Heart left ventricle (tissue), 16 donors: Measurements from ENCODE around the gene SLC7A10. TPM values are rescaled to one million over a fixed set of nuclear protein-coding genes. Genes with fewer than 3 reads are reported as not detected.

Experiments used
- ATAC-seq, 4 donors: fragments of 200-7000 bp; cut with Tn5 transposase; one replicate each; pipeline ENCODE4 v1.9.1; 2020 to 2022; ENCODE audit warnings: moderate library complexity in 4 of 4, mild to moderate bottlenecking in 3 of 4, moderate number of reproducible peaks in 1 of 4
- DNase-seq, 5 donors: peaks; one replicate each; pipeline ENCODE4 v3.0.0-alpha.2; 2020
- H3K27ac ChIP-seq, 12 donors: fragments of 200-600 bp; sonication (generic) in 4 of 12; one replicate each; pipeline versions ENCODE4 v1.5.0 to v1.8.0; 2016 to 2022; ENCODE audit warnings: mild to moderate bottlenecking in 2 of 12
- H3K27me3 ChIP-seq, 9 donors: fragments of 200-600 bp; sonication (generic) in 2 of 9; one replicate each; pipeline versions ENCODE4 v1.5.1 to v1.8.0; 2016 to 2022; ENCODE audit warnings: mild to moderate bottlenecking in 3 of 9
- H3K36me3 ChIP-seq, 9 donors: fragments of 200-600 bp; sonication (generic) in 2 of 9; one replicate each; pipeline versions ENCODE4 v1.5.0 to v1.8.0; 2018 to 2022; ENCODE audit warnings: mild to moderate bottlenecking in 2 of 9
- H3K4me1 ChIP-seq, 12 donors: fragments of 200-600 bp; sonication (generic) in 4 of 12; one replicate each; pipeline versions ENCODE4 v1.5.0 to v1.8.0; 2016 to 2022; ENCODE audit warnings: mild to moderate bottlenecking in 3 of 12
- H3K4me3 ChIP-seq, 12 donors: fragments of 200-600 bp; sonication (generic) in 4 of 12; one replicate each; pipeline versions ENCODE4 v1.5.0 to v1.8.0; 2017 to 2022; ENCODE audit warnings: mild to moderate bottlenecking in 9 of 12, moderate library complexity in 4 of 12
- H3K9me3 ChIP-seq, 12 donors: fragments of 200-600 bp; sonication (generic) in 4 of 12; one replicate each; pipeline versions ENCODE4 v1.5.0 to v1.8.0; 2016 to 2022; ENCODE audit warnings: mild to moderate bottlenecking in 1 of 12
- CTCF ChIP-seq, 12 donors: fragments of 200-600 bp; sonication (generic) in 4 of 12; IDR thresholded peaks; one replicate each; pipeline versions ENCODE4 v1.5.0 to v1.8.0; 2018 to 2022; ENCODE audit warnings: antibody characterized with exemption in 12 of 12, mild to moderate bottlenecking in 5 of 12
- POLR2A ChIP-seq, 2 donors: fragments of 450-650 bp; IDR thresholded peaks; one replicate each; pipeline ENCODE4 v1.6.1; 2017; ENCODE audit warnings: antibody characterized with exemption in 2 of 2, mild to moderate bottlenecking in 2 of 2, moderate library complexity in 2 of 2
- WGBS, 4 donors: extraction: QIAGEN DNeasy Blood & Tissue Kit in 2 of 4; methylation state at CpG; one replicate each; pipeline versions ENCODE4 v1.1.5 to v1.1.7; 2013 to 2018; 5-methylcytosine and 5-hydroxymethylcytosine counted together
- intact Hi-C, 10 donors: fragments of 100-400 bp; cut with DNase I; formaldehyde crosslinking; loops; one replicate each; pipeline versions ENCODE4 v1.11.1 to v1.14.2; 2022
- polyA plus RNA-seq, 2 donors: library from polyadenylated mRNA; stranded (reverse); fragments of 200-250 nt; gene quantifications; one replicate each; pipeline ENCODE4 v1.2.3, GENCODE V29; 2013
- total RNA-seq, 9 donors: library from RNA; depleted of rRNA in 2 of 9; stranded (reverse); fragments of >200 nt in 2 of 9; fragmentation: NEBNext Ultra II Directional in 3 of 9; extraction: Animal tissue kit (Norgen Biotek cat#: 25700) in 3 of 9; gene quantifications; one replicate each; pipeline versions ENCODE4 v1.1.0 to v1.2.4, GENCODE V29; 2016 to 2023
- donor health status: ischemic (EF 13 %, LVEDD 7.1; RV severe dilation, severe dysfunction).
- donor health status: healthy with polysubstance abuse.
- donor health status: DM: no; HTN: yes; CAD: no.
- donor health status: DM: no; HTN: no; CAD: no.
- donor health status: ischemic (EF 25% LVEDD 6.9; RV normal size, moderate dysfunction).
- donor health status: ischemic (EF 25% LVEDD 5.7; RV mildly dilated, moderate dysfunction).
- donor health status: healthy.
- donor health status: DM: yes; HTN: yes; CAD: no.
- donor health status: ischemic (EF 35%, LVEDD 5.7; RV mildly dilated, moderate dysfunction).
- donor health status: nonischemic (EF 11% LVEDD 7.7; RV severe dilation, severe dysfunction).
- donor health status: DM: yes; HTN: yes; CAD: no.
- donor health status: PGD.
- donor health status: ischemic (EF 29% LVEDD 5.4; RV normal size, mild dysfunction).
- donor health status: nonischemic (EF 23%, LVEDD 6.1; RV moderate dilation, normal function).

The SLC7A10 gene
- total and polyA plus RNA-seq, 11 donors, result 0.11 to 2.3 (median 0.34) TPM; not detected in 5

- 81 to 85% (median 83%) methylated on average over 8 of the region's 8 CpGs for WGBS, 4 donors
- peaks cover 0 to 25% (median 2%) of the 10 kb centered on the region in 9 donors for H3K36me3 ChIP-seq
- H3K27me3 ChIP-seq, result peaks cover 0 to 4% (median 0%) of the 10 kb centered on the region in 9 donors
- DNase-seq (peak in 1 of 5 donors; percentile 18), ATAC-seq (no peak)
- no peak overlapping the region for H3K27ac ChIP-seq
- H3K4me3 ChIP-seq, result no peak overlapping the region
- intact Hi-C loops, result no loop called here
- TF ChIP-seq POLR2A (IDR thresholded peaks at IDR 0.05) (no peak), CTCF (IDR thresholded peaks at IDR 0.05) (no peak)
- peaks cover 0 to 16% (median 7%) of the 10 kb centered on the region in 12 donors for H3K4me1 ChIP-seq
- H3K9me3 ChIP-seq, result no peaks in the 10 kb centered on the region
Observed at GRCh38 chr19:33199441-33200265, 26.0 kb downstream of the SLC7A10 start.

GRCh38 chr19:33198169-33198568, 27.5 kb downstream of the SLC7A10 start:
- DNase-seq (peak in 1 of 5 donors; percentile 17), ATAC-seq (no peak)
- intact Hi-C loops, result no loop called here
- 79 to 89% (median 86%) methylated on average over 6 to 7 of the region's 7 CpGs for WGBS, 4 donors
- no peak overlapping the region for H3K4me3 ChIP-seq
- H3K27me3 ChIP-seq, result peaks cover 0 to 4% (median 0%) of the 10 kb centered on the region in 9 donors
- H3K27ac ChIP-seq, result no peak overlapping the region
- peaks cover 0 to 19% (median 0%) of the 10 kb centered on the region in 9 donors for H3K36me3 ChIP-seq
- TF ChIP-seq POLR2A (IDR thresholded peaks at IDR 0.05) (no peak), CTCF (IDR thresholded peaks at IDR 0.05) (no peak)
- peaks cover 0 to 20% (median 7%) of the 10 kb centered on the region in 12 donors for H3K4me1 ChIP-seq
- H3K9me3 ChIP-seq, result no peaks in the 10 kb centered on the region

DNA sequence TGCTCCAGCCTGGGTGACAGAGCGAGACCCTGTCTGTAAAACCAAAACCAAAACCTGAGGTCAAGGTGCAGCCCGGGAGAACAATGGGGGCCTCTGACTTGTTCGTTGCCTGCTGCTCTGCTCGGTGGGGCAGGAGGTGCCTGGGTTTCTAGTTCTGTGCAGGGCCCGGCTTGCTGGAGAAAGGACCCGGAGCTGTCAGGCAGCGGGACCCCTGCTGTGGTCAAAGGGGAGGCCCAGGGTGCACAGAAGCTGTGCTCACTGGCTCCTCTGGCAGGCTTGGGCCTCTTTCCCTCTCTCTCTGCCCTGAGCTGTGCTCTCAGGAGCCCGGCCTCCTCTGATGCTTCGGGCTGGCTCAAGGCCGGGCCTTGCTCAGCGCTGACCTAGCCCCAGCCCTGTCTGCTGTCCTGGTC, 28.1 kb downstream of the SLC7A10 start:
- DNase-seq (no peak), ATAC-seq (no peak)
- Histone ChIP-seq H3K4me3 (no peak overlapping the region), H3K27ac (no peak overlapping the region), H3K36me3 (peaks cover 0 to 15% (median 0%) of the 10 kb centered on the region in 9 donors), H3K4me1 (peaks cover 0 to 20% (median 7%) of the 10 kb centered on the region in 12 donors), H3K27me3 (peaks cover 0 to 4% (median 0%) of the 10 kb centered on the region in 9 donors), H3K9me3 (no peaks in the 10 kb centered on the region)
- TF ChIP-seq POLR2A (IDR thresholded peaks at IDR 0.05), result no peak
- TF ChIP-seq CTCF (IDR thresholded peaks at IDR 0.05), result no peak
- 89 to 91% (median 90%) methylated on average over 11 of the region's 11 CpGs for WGBS, 4 donors
- intact Hi-C loops, result no loop called here

DNA sequence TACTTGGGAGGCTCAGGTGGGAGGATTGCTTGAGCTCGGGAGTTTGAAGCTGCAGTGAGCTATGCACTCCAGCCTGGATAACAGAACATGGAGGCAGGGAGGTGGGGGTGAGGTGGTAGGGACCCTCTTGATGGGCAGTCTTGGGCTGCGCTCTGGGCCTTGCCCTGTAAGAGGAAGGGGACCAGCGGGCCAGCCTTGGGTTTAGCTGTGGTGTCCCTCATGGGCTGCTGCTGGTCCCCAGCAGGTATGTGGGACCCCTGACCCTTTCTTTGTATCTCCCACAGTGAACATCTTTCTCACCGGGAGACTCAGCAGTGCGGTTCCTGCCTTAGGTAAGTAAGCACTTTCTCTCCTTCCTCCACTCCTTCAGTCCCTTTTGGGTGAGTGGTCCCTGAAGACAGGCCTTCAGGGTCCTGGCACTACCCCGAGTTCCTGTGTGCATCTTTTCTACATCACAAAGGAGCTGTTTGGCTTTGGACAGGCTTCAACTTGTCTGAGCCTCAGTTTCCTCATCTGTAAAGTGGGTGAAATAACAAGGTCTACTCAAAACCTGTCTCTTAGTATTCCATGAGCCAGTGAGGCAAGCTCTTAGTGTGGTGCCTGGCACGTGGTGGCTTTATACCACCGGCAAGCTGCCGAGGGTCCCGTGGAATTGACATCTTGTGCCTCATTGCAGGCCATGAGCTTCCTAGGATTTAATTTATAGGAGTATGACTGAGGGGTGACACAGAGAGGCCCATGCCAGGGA, 29.0 kb downstream of the SLC7A10 start:
- H3K4me3 ChIP-seq, result no peak overlapping the region
- no peak for TF ChIP-seq POLR2A (IDR thresholded peaks at IDR 0.05)
- no peak for TF ChIP-seq CTCF (IDR thresholded peaks at IDR 0.05)
- H3K27me3 ChIP-seq, result peaks cover 0 to 4% (median 0%) of the 10 kb centered on the region in 9 donors
- WGBS, 4 donors, result 92 to 96% (median 95%) methylated on average over 10 of the region's 10 CpGs
- H3K36me3 ChIP-seq, result peaks cover 0 to 15% (median 0%) of the 10 kb centered on the region in 9 donors
- no peaks in the 10 kb centered on the region for H3K9me3 ChIP-seq
- intact Hi-C loops, result no loop called here
- H3K4me1 ChIP-seq, result peaks cover 0 to 20% (median 7%) of the 10 kb centered on the region in 12 donors
- no peak overlapping the region for H3K27ac ChIP-seq
- DNase-seq (peak in 3 of 5 donors; percentile 6 to 49 (median 14)), ATAC-seq (no peak)
